ES-I3 (cell line): ENCODE measurements around the gene PHACTR1.

Source experiments
- H3K36me3 ChIP-seq: 2 replicates; pipeline ENCODE4 v1.6.1; 2013; ENCODE audit warnings: mild to moderate bottlenecking, low read length, control low read depth, moderate library complexity; ENCODE audit not compliant: insufficient read depth
- H3K4me1 ChIP-seq: 2 replicates; pipeline ENCODE4 v1.6.1; 2013; ENCODE audit warnings: mild to moderate bottlenecking, control low read depth, low read length; ENCODE audit not compliant: insufficient read depth
- H3K9ac ChIP-seq: 2 replicates; pipeline ENCODE4 v1.6.1; 2013; ENCODE audit warnings: low read depth, mild to moderate bottlenecking, low read length, moderate library complexity
- H3K9me3 ChIP-seq: 2 replicates; pipeline ENCODE4 v1.6.1; 2013; ENCODE audit warnings: mild to moderate bottlenecking, low read length, moderate library complexity; ENCODE audit not compliant: control insufficient read depth, insufficient read depth

Gene PHACTR1

GRCh38 chr6:12716298-12716916 lies at the start of gene PHACTR1:
Gene PHACTR1 (plus strand): TSS chr6:12716767.
- Histone ChIP-seq H3K9me3 (no peaks in the 10 kb centered on the region), H3K4me1 (peaks cover 14% of the 10 kb centered on the region; the same call in 1 of the 2 replicates), H3K9ac (no peak within 1 kb of the TSS), H3K36me3 (no peaks in the 10 kb centered on the region)

- Histone ChIP-seq H3K4me1 (no peaks in the 10 kb centered on the region), H3K9ac (no peak overlapping the region), H3K9me3 (no peaks in the 10 kb centered on the region), H3K36me3 (no peaks in the 10 kb centered on the region)
Measured at GRCh38 chr6:12666886-12667285, 49.7 kb upstream of the PHACTR1 start.

GRCh38 chr6:12675931-12676330 lies 40.6 kb upstream of the PHACTR1 start:
- Histone ChIP-seq H3K36me3 (no peaks in the 10 kb centered on the region), H3K4me1 (no peaks in the 10 kb centered on the region), H3K9me3 (no peaks in the 10 kb centered on the region)

GRCh38 chr6:12679341-12679740 lies 37.2 kb upstream of the PHACTR1 start:
- Histone ChIP-seq H3K36me3 (no peaks in the 10 kb centered on the region), H3K4me1 (no peaks in the 10 kb centered on the region), H3K9ac (no peak overlapping the region), H3K9me3 (no peaks in the 10 kb centered on the region)

More at GRCh38 chr6:12675931-12676330, 40.6 kb upstream of the PHACTR1 start:
- H3K9ac ChIP-seq, result no peak overlapping the region

GRCh38 chr6:12693122-12693521 lies 23.4 kb upstream of the PHACTR1 start:
- H3K9ac ChIP-seq, result no peak overlapping the region
- H3K4me1 ChIP-seq, result no peaks in the 10 kb centered on the region
- no peaks in the 10 kb centered on the region for H3K9me3 ChIP-seq
- H3K36me3 ChIP-seq, result no peaks in the 10 kb centered on the region

GRCh38 chr6:12698298-12698697 lies 18.3 kb upstream of the PHACTR1 start:
- peaks cover 11% of the 10 kb centered on the region; the same call in 1 of the 2 replicates for H3K4me1 ChIP-seq
- H3K9ac ChIP-seq, result no peak overlapping the region
- no peaks in the 10 kb centered on the region for H3K36me3 ChIP-seq
- H3K9me3 ChIP-seq, result no peaks in the 10 kb centered on the region

GRCh38 chr6:12704946-12705345 lies 11.6 kb upstream of the PHACTR1 start:
- Histone ChIP-seq H3K36me3 (no peaks in the 10 kb centered on the region), H3K9ac (no peak overlapping the region), H3K9me3 (no peaks in the 10 kb centered on the region), H3K4me1 (peaks cover 25% of the 10 kb centered on the region)

GRCh38 chr6:12709116-12709515 lies 7.5 kb upstream of the PHACTR1 start:
- H3K9me3 ChIP-seq, result no peaks in the 10 kb centered on the region
- H3K4me1 ChIP-seq, result peaks cover 25% of the 10 kb centered on the region
- no peaks in the 10 kb centered on the region for H3K36me3 ChIP-seq
- H3K9ac ChIP-seq, result no peak overlapping the region

GRCh38 chr6:12709556-12710232 lies 6.9 kb upstream of the PHACTR1 start:
- peaks cover 25% of the 10 kb centered on the region for H3K4me1 ChIP-seq
- H3K9me3 ChIP-seq, result no peaks in the 10 kb centered on the region
- H3K36me3 ChIP-seq, result no peaks in the 10 kb centered on the region
- no peak overlapping the region for H3K9ac ChIP-seq

- H3K9me3 ChIP-seq, result no peaks in the 10 kb centered on the region
- no peak overlapping the region for H3K9ac ChIP-seq
- H3K36me3 ChIP-seq, result no peaks in the 10 kb centered on the region
- peaks cover 25% of the 10 kb centered on the region for H3K4me1 ChIP-seq
Measured at GRCh38 chr6:12710921-12711320, 5.6 kb upstream of the PHACTR1 start.

GRCh38 chr6:12714022-12714421 lies 2.5 kb upstream of the PHACTR1 start:
- H3K9ac ChIP-seq, result no peak overlapping the region
- H3K4me1 ChIP-seq, result peaks cover 25% of the 10 kb centered on the region
- H3K9me3 ChIP-seq, result no peaks in the 10 kb centered on the region
- H3K36me3 ChIP-seq, result no peaks in the 10 kb centered on the region

- Histone ChIP-seq H3K4me1 (peaks cover 14% of the 10 kb centered on the region; the same call in 1 of the 2 replicates), H3K9ac (no peak overlapping the region), H3K36me3 (no peaks in the 10 kb centered on the region), H3K9me3 (no peaks in the 10 kb centered on the region)
Measured at GRCh38 chr6:12715437-12715836, 1.1 kb upstream of the PHACTR1 start.

GRCh38 chr6:12717356-12717755 lies 789 bp downstream of the PHACTR1 start:
- Histone ChIP-seq H3K36me3 (no peaks in the 10 kb centered on the region), H3K9ac (no peak overlapping the region), H3K9me3 (no peaks in the 10 kb centered on the region), H3K4me1 (peaks cover 6% of the 10 kb centered on the region; the same call in 1 of the 2 replicates)

- Histone ChIP-seq H3K9me3 (no peaks in the 10 kb centered on the region), H3K36me3 (no peaks in the 10 kb centered on the region), H3K4me1 (peaks cover 6% of the 10 kb centered on the region; the same call in 1 of the 2 replicates), H3K9ac (no peak overlapping the region)
Measured at GRCh38 chr6:12718015-12718414, 1.4 kb downstream of the PHACTR1 start.

GRCh38 chr6:12719017-12719416 lies 2.5 kb downstream of the PHACTR1 start:
- Histone ChIP-seq H3K9me3 (no peaks in the 10 kb centered on the region), H3K4me1 (peaks cover 6% of the 10 kb centered on the region; the same call in 1 of the 2 replicates), H3K9ac (no peak overlapping the region), H3K36me3 (no peaks in the 10 kb centered on the region)
